ENCODE measurements around the gene BACE1.
"Not testable (repeated sequence)": the region's sequence is repeated elsewhere in the genome, so short reads cannot be mapped to it uniquely, and the experiment has no call there.

The BACE1 gene

DNA sequence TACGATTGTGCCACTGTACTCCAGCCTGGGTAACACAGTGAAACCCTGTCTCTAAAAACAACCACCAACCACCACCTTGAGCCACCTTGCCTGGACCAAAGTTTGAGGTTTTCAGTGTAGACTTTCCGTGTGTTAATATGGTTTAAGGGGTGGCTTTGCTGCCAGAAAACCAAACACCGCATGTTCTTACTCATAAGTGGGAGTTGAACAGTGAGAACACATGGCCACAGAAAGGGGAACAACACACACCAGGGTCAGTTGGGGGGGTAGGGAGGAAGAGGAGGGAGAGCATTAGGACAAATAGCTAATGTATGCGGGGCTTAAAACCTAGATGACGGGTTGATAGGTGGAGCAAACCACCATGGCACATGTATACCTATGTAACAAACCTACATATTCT, 43.9 kb downstream of the BACE1 start:
- DNase-seq = not testable (repeated sequence)

DNA sequence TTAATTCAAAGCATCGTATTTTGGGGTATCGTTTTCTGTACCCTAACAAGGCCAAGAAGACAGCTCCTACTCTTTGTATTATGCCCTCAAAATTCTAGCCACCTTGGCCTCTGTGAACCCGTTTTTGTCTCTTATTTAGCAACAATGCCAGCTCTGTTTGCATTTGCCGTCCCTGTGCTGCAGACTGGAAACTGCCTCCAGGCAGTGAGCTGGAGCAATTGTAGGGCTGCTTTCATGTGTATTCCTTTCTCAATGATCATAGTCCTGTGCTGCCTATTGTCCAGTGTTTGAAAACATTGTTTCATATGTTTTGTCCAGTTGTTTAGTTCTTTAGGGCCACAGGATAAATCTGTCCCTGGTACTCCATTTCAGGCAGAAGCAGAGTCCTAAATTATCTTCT, 44.8 kb downstream of the BACE1 start:
- no peak for DNase-seq

DNA sequence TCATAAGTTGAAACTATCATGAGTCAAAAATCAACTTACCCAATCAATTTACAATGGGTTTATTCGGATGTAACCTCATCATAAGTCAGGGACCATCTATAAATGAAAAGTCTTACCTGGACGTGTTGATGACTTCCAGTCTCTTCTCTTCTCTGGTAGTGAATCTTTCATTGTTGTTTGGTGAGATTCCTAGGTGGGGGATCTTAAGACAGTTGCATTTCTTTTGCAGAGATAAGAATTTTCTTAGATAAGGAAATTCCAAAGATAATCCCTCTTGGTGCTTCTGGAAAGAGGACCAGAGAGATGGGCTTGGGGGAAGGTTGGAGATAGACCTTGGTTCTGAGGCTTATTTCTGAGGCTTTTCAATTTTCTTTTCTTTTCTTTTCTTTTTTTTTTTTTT, 46.2 kb downstream of the BACE1 start:
- no peak for DNase-seq

DNA sequence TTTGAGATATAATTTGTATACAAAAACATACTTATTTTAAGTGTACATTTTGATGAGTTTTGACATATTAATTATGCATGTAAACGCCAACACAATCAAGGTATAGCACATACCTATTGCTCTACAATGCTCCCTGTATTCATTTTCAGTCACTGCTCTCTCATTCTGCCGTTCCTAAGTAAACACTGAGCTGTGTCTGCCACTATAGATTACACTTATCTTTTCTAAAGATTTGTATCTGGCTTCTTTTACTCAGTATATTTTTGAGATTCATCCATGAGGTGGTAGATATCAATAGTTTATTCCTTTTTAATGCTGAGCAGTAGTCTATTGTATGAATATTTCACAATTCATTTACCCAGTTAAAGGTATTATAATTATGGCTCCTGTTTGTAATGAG, 50.3 kb downstream of the BACE1 start:
- DNase-seq = no peak

DNA sequence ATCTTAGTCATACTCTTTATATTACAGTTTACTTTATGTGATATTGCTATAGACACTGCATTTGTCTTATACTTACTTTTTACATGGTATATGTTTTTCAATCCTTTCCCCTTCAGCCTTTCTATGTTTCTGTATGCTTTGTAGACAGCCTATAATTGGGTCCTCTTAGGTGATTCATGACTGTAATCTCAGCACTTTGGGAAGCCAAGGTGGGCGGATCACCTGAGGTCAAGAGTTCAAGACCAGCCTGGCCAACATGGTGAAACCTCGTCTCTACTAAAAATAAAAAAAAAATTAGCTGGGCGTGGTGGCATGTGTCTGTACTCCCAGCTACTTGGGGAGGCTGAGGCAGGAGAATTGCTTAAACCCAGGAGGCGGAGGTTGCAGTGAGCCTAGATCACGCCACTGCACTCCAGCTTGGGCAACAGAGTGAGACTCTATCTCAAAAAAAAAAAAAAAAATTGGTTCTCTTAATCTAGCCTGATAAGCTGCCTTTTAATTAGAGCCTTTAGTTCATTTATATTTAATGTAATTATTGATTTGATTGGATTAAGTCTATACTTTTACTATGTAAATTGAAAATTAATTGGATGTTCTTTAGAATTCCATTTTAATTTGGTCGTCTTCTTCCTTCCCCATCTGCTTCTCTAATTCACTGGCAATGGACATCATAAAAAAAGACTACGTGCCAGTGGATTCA, 51.3 kb downstream of the BACE1 start:
- not testable (repeated sequence) for DNase-seq

- no peak for DNase-seq
These were observed 56.6 kb downstream of the BACE1 start for GRCh38 chr11:117259417-117259816.

DNA sequence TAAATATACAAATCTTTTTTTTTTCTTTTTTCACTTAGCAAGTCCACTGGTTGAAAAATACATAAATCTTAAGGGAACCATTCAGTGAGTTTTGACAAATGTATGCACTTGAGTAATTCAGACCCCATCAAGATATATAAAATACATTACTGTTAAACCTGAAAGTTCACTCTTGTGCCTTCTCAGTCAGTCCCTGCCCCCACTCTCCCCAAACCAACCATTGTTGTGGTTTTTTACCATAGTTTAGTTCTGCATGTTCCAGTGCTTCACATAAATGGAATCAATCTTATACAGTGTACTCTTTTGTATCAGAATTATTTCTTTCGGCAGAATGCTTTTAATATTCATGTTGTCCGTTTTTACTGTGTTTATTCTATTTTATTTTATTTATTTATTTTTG, 57.5 kb downstream of the BACE1 start:
- no peak for DNase-seq

GRCh38 chr11:117256573-117256972, 59.5 kb downstream of the BACE1 start:
- DNase-seq = no peak

DNA sequence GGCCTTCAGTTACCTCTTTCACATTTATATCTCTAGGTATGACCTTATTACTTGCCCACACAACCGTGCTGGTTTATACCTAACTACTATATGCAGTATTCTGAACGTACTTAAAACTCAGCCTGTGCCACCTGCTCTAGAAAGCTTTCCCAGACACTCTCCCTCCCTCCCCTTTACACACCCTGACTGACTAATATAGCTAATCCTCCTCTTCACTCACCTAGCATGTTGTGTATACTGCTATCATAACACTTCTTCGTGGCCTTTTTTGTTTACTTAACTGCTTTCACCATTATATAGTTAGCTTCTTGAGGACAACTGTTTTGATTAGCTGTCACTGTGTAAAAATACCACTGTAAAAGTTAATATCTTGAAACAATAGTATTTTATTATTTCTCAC, 60.1 kb downstream of the BACE1 start:
- DNase-seq = no peak

- DNase-seq = no peak
These were observed 64.5 kb downstream of the BACE1 start for GRCh38 chr11:117251506-117251905.

DNA sequence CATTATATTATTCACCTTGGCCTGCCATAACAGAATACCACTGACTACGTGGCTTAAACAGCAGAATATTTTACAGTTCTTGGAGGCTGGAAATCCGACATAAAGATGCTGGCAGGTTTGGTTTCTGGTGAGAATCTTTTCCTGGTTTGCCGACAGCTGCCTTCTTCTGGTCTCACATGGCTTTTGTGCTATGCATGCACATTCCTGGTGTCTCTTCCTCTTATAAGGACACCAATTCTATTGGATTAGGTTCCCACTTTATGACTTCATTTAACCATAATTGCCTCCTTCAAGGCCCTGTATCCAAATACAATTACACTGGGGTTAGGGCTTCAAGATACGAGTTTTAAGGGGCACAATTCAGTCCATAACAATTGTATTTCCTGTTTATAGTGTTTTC, 66.5 kb downstream of the BACE1 start:
- DNase-seq = no peak

DNA sequence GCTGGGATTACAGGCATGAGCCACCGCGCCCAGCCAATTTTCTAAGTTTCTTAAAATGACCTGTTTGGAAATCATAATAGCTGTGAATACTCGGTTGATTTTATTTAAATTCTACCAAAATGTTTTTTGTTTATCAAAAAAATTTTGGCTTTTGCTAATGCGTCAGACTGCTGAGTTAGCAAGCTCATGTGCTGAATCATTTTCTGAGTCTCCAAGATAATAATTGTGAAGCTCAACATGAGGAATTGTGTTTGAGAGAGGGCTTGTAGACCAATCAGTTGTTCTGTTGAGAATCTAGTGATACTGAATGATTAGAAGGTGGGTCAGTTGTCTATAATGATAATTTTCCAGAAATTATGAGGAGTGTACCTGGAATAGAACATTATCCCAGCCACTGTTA, 67.7 kb downstream of the BACE1 start:
- no peak for DNase-seq

DNA sequence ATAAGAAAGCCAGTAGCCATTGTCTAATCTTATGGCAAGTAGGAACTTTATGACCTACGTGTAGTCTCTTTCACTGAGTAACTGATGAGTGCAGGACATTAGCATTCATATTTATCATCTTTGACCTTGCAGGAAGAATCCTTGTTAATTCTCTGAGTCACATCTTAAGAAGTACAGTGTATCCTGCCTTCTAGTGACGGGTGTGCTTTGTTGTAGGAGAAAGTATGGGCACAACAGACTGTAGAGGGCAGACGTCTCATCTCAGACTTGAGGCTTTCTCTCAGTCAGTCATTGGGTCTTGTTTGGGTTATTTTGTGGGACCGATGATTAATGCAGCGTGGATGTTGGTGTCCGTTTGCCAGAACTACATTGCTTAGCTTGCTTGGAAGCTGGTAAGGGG, 76.8 kb downstream of the BACE1 start:
- no peak for DNase-seq

- no peak for DNase-seq
These were observed 77.8 kb downstream of the BACE1 start for GRCh38 chr11:117238221-117238620.
